NCI-H460 (cell line): ENCODE measurements around the gene HILPDA. TPM values are rescaled to one million over a fixed set of nuclear protein-coding genes. Genes with fewer than 3 reads are reported as not detected.
"Not testable (repeated sequence)": the region's sequence is repeated elsewhere in the genome, so short reads cannot be mapped to it uniquely, and the experiment has no call there.

Experiments
- DNase-seq: peaks from one replicate; pipeline ENCODE4 v3.0.0-alpha.2; 2016; ENCODE audit warnings: low read depth; ENCODE audit errors: extremely low read depth
- small RNA-seq, 2 experiments: library from RNA; depleted of rRNA; stranded (forward); fragments of <200 nt; gene quantifications; one replicate each; pipeline ENCODE3, GENCODE V24; 2014
- total RNA-seq: library from RNA; depleted of rRNA; stranded (reverse); fragments of >200 nt; shearing (Covaris generic); gene quantifications from 2 replicates; pipeline ENCODE4 v1.2.3, GENCODE V29; 2014; rRNA removed

HILPDA gene
- total RNA-seq, 1 experiment from 2014 or later: 16.1 TPM

DNA sequence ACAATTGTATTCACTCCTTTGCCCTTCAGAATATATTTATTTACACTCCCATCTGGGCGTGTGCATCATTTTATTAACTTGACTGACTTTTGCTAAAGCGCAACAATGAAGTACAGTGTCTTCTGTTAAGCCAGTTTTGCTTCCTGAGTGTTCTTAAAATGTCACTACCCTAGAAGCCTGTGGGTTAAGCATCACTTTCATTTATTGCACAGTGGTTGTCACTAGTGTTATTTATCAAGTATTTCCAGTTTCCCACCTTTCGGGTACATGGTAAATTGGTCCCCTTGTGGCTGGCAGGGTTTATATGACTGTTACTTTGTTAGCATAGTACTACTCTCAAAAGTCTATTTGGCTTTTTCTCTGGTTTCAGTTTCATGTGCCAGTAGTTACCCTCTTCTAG is 3.3 kb downstream of the HILPDA start:
- DNase-seq: no peak

DNA sequence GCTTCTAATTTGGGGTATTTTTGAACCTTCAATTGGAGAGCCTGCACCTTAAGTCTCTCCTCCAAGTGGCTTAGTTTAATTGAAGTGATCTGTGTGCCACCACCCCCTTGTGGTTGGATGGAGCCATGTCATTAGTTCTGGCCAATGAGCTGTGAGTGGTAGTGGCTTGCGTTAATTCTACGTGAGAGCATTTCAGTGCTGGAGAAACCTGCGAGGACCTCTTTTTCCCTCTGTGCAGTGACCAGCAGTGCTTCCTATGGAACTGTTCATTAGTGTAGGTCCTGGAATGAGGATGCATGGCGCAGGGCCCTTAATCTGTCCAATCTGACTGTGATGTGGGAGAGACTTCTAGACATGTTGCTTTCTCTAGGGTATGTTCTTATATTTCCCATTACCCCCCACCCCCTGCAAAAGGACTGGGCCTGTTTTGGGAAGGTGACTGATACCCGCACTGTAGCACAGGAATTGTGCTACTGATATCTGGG is 3.8 kb downstream of the HILPDA start:
- peak; percentile 79 for DNase-seq

DNA sequence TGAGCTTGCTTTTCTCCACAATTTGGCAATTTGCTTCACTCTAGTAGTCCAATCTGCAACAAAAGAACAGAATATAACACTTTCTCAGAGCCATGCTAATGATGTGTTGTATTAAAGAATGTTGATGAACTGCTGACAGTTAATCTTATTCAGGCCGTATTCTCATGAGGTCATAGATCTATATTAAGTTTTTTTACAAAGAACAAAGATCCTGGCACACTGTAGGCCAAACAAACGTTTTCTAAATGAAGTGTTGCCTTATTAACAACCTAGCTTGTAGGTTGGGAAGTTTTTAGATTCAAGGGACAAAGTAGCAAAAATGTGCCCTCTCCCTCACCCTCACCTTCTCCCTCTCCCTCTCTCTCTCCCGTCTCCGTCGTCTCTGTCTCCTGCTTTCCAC is 6.8 kb downstream of the HILPDA start:
- no peak for DNase-seq

DNA sequence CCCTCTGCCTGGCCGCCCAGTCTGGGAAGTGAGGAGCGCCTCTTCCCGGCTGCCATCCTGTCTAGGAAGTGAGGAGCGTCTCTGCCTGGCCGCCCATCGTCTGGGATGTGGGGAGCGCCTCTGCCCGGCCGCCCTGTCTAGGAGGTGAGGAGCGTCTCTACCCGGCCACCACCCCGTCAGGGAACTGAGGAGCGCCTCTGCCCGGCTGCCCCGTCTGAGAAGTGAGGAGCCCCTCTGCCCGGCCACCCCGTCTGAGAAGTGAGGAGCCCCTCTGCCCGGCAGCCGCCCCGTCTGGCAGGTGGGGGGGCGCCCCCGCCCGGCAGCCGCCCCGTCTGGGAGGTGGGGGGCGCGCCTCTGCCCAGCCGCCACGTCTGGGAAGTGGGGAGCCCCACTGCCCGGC is 7.7 kb downstream of the HILPDA start:
- DNase-seq: not testable (repeated sequence)

DNA sequence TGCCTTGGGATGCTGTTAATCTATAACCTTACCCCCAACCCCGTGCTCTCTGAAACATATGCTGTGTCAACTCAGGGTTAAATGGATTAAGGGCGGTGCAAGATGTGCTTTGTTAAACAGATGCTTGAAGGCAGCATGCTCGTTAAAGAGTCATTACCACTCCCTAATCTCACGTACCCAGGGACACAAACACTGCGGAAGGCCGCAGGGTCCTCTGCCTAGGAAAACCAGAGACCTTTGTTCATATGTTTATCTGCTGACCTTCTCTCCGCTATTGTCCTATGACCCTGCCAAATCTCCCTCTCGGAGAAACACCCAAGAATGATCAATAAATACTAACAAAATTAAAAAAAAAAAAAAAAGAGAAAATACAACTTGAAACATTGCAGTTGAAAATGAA is 8.3 kb downstream of the HILPDA start:
- not testable (repeated sequence) for DNase-seq

DNA sequence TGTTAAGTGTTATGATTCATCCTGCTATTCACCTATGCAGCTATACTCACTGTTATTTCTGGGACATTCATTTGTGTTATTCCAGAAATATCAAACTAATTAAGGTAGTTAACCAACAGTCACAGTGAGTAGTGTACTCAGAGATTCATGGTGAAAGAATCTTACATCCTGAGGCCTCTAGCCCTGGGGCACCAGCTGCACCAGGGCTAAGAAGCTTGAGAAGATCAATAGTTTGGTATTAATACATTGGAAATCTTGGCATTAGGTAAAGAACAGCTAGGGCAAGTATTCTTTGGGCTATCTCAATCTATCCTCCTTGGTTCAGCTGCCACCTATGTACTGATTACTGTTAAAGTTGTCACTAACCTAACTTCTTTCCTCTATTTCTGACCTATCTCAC is 11.2 kb downstream of the HILPDA start:
- DNase-seq: not testable (repeated sequence)

DNA sequence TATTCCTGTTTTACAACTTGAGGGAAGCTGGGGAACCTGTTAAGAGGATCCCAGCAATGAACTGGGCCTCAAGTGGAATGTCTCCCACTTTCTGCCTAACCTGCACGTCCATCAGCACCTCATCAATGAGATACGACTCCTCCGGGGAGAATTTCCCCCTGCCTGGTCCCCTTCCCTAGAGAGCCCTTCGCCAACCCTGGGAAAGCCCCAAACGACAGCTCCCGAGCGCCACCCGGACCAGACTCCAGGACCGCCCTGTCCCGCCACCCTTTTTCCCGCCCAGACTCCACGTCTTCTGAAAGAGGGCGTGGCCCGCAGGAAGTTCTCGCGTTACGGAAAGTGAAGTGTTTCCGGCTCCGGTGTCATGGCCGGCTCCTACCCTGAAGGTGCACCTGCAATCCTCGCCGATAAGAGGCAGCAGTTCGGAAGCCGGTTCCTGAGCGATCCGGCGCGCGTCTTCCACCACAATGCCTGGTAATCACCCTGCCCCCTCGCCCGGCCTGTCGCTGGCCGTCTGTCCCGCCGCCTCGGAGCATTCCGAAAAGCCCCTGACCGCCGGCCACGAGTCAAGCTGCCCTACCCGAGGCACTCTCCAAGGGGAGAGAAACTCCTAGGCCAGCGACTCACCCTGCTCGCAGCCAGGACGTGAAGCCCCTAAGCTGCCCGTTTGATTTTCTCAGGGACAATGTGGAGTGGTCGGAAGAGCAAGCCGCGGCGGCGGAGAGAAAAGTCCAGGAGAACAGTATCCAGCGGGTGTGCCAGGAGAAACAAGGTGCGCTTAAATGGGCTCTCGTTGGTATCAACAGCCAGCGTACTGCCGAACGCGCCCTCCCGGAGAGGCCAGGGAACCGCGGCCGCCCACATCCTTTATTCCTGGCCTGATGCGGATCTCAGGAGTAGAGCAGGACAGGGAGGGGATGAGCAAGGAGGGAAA is 21.0 kb downstream of the HILPDA start, which contains the start of gene METTL2B:
METTL2B (plus strand) TSS at position 347 of the 934 bp plus-strand sequence; CDS start at position 365, 18 bp downstream.
- DNase-seq: peak; percentile 90

DNA sequence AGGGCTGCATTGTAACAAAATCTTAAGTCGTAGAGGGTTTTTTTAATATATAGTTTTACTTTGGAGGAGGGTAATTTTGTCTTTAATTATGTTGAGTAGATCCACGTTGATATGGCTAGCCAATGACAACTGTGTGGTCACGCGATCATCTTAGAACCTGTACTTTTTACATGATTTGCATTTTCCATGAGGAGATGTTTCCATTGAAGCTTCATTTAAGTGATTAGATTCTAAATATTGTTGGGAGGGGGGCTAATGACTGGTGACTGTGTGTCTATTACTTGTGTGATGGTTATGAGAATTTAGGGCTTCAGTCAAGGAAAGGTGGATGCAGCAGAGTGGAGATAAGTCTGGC is 21.6 kb downstream of the HILPDA start:
- DNase-seq: not testable (repeated sequence)

DNA sequence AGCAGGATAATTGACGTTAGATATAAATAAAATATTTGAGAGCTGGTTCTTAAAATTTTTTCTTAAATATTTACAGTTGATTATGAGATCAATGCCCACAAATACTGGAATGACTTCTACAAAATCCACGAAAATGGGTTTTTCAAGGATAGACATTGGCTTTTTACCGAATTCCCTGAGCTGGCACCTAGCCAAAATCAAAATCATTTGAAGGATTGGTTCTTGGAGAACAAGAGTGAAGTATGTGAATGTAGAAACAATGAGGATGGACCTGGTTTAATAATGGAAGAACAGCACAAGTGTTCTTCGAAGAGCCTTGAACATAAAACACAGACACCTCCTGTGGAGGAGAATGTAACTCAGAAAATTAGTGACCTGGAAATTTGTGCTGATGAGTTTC is 23.4 kb downstream of the HILPDA start:
- not testable (repeated sequence) for DNase-seq

DNA sequence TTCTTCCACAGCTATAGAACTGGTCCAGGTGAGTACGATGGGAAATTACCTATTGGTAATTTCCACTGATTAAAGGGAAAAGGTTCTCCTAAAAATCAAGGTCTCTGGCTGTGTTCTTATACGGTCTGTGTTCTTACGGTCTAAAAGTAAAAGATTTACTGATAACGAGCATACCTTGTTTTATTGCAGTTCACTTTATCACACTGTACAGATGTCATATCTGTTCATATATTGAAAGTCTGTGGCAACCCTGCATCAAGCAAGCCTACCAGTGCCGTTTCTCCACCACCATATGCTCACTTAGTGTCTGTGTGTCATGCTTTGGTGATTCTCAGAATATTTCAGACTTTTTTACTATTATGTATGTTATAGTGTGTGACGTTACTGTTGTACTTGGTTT is 32.5 kb downstream of the HILPDA start:
- not testable (repeated sequence) for DNase-seq

DNA sequence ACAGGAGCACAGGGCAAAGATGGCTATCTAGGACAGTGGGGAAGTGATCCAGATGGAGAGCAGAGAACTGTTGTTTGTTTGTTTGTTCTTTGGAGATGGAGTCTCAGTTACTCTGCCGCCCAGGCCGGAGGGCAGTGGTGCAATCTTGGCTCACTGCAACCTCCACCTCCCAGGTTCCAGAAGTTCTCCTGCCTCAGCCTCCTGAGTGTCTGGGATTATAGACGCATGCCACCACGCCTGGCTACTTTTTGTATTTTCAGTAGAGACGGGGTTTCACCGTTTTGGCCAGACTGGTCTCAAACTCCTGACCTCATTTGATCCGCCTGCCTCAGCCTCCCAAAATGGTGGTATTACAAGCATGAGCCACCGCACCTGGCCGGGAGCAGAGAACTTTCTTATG is 41.7 kb downstream of the HILPDA start:
- DNase-seq: no peak

DNA sequence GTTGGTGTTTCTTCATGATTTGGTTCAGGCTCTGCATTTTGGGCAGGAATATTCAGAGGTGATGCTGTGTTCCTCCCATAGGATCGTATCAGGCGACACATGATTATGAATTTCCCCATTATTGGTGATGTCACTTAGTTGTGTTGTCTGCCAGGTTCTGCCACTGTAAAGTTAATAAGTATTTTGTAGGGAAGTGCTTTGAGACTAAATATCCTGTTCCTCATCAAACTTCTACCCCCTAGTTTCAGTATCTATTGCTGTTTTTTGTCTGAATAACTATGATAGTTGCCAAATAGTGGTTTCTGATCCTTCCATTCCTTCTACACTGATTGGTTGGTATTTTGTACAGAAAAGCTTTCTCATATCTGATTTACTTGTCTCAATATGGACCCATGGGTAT is 49.7 kb downstream of the HILPDA start:
- DNase-seq: not testable (repeated sequence)

DNA sequence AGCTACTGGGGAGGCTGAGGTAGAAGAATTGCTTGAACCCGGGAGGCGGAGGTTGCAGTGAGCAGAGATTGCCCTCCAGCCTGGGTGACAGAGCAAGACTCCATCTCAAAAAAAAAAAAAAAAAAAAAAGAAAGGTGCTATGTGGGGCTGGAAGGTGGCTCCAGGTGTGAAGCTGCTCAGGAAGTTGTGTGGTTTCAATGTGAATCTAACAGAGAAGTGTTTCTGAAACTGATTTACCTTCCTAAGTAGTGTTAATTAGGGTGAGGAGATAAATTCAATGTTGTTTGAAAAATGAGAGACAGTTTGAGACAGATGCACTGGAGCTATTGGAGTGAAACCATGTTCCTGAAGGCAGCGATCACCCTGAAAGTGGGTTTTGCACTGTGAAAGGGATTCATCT is 51.1 kb downstream of the HILPDA start:
- not testable (repeated sequence) for DNase-seq

DNA sequence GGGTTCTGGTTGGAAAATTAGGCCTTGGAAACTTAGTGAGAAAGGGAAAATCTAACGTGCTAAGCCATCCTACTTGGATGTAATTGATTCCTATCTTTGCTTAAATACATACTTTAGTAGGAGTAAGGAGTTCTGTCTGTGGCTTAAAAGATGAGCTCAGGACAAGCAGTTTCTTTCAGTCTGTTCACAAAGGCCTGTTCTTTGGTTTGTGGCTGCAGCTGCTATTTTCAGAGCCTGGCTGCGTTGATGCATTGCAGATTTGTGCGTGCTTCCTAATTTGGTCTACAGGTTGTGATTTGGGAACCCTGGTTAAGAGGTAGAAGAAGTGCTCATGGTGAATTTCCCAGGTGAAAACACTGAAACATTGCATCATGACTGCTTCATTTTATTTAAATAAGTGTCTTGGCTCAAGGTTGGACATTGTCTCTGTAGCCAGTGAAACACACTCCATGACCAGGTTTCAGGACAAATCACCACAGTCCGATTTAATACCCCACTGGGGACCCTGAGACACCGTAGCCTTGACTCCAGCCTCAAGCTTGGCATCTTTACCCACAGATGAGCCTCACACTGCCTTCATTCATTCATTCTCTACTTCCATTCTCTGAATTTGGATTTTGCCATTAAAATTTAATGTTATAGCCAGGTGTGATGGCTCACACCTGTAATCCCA is 51.8 kb downstream of the HILPDA start:
- not testable (repeated sequence) for DNase-seq

Small RNA genes within 50 kb of the gene (small RNA-seq; reads per million reads assigned to genes)
- 0 reads per million in 2 experiments for gene AC010655.1
- gene AC010655.2: 0 reads per million in 2 experiments
- gene RF00017: 0 reads per million in 2 experiments
- 0 reads per million in 2 experiments for gene RNU7-54P

Other genes starting within 250 kb of the HILPDA start
- gene LEP, start 214.6 kb upstream of the HILPDA start, total RNA-seq: not detected in 2 replicates
- gene RBM28, start 112.0 kb upstream of the HILPDA start, total RNA-seq: 30.0 and 31.0 TPM in 2 replicates
- 0.27 and 0.38 TPM in 2 replicates for gene PRRT4, start 94.2 kb upstream of the HILPDA start, total RNA-seq
- gene IMPDH1, start 45.9 kb upstream of the HILPDA start, total RNA-seq: 84.5 and 88.9 TPM in 2 replicates
- gene METTL2B, start 20.9 kb downstream of the HILPDA start, total RNA-seq: 44.0 and 44.8 TPM in 2 replicates
- 0.03 and 0.17 TPM in 2 replicates for gene GARIN1A, start 216.4 kb downstream of the HILPDA start, total RNA-seq